HEK293T (cell line): ENCODE data around the gene SI.

Experiments used
- ELF4 ChIP-seq: fragments of 450-650 bp; IDR thresholded peaks from 2 replicates; pipeline ENCODE4 v1.6.1; 2017; ENCODE audit warnings: antibody characterized with exemption
- FOXA1 ChIP-seq: fragments of 450-650 bp; IDR thresholded peaks from 2 replicates; pipeline ENCODE4 v1.6.1; 2016; ENCODE audit warnings: mild to moderate bottlenecking
- FOXK2 ChIP-seq: fragments of 450-650 bp; IDR thresholded peaks from 2 replicates; pipeline ENCODE4 v1.6.1; 2016; ENCODE audit warnings: mild to moderate bottlenecking
- FOXM1 ChIP-seq: fragments of 450-650 bp; IDR thresholded peaks from 2 replicates; pipeline ENCODE4 v1.6.1; 2017; ENCODE audit warnings: mild to moderate bottlenecking, borderline replicate concordance
- HDGF ChIP-seq: fragments of 450-650 bp; IDR thresholded peaks from 2 replicates; pipeline ENCODE4 v1.6.1; 2017; ENCODE audit warnings: antibody characterized with exemption, borderline replicate concordance
- LEF1 ChIP-seq: fragments of 450-650 bp; IDR thresholded peaks from 2 replicates; pipeline ENCODE4 v1.6.1; 2017; ENCODE audit warnings: mild to moderate bottlenecking, borderline replicate concordance
- NFRKB ChIP-seq: fragments of 450-650 bp; IDR thresholded peaks from 2 replicates; pipeline ENCODE4 v1.6.1; 2016; ENCODE audit warnings: mild to moderate bottlenecking, moderate library complexity
- PKNOX1 ChIP-seq: fragments of 450-650 bp; IDR thresholded peaks from 2 replicates; pipeline ENCODE4 v1.6.1; 2016
- SP1 ChIP-seq: fragments of 450-650 bp; IDR thresholded peaks from 2 replicates; pipeline ENCODE4 v1.6.1; 2017
- TARDBP ChIP-seq: fragments of 450-650 bp; IDR thresholded peaks from 2 replicates; pipeline ENCODE4 v1.6.1; 2016
- ZNF384 ChIP-seq: fragments of 450-650 bp; IDR thresholded peaks from 2 replicates; pipeline ENCODE4 v1.6.1; 2016

GRCh38 chr3:164929642-164930041 lies 148.7 kb downstream of the SI start:
- no peak for TF ChIP-seq PKNOX1
- TF ChIP-seq FOXK2, result no peak
- no peak for TF ChIP-seq SP1
- no peak for TF ChIP-seq FOXA1
- no peak for TF ChIP-seq ZNF384
- no peak for TF ChIP-seq TARDBP
- no peak for TF ChIP-seq HDGF
- TF ChIP-seq NFRKB, result no peak
- no peak for TF ChIP-seq ELF4
- no peak for TF ChIP-seq LEF1
- no peak for TF ChIP-seq FOXM1
